Chondrocyte (in vitro differentiated cells): ENCODE results near the gene BRINP2. TPM values are rescaled to one million over a fixed set of nuclear protein-coding genes. Genes with fewer than 3 reads are reported as not detected.

Experiments
- DNase-seq: peaks from one replicate; pipeline ENCODE4 v3.0.0; 2021; ENCODE audit warnings: mixed read lengths, low spot score
- H3K27ac Mint-ChIP-seq: one replicate; pipeline ENCODE4 v1.8.0; 2021; ENCODE audit warnings: mild to moderate bottlenecking, moderate library complexity, mixed read lengths; ENCODE audit not compliant: unreplicated experiment
- H3K27me3 Mint-ChIP-seq: 2 replicates; pipeline ENCODE4 v1.8.0; 2021; ENCODE audit warnings: low read depth, mixed read lengths
- H3K36me3 Mint-ChIP-seq: 2 replicates; pipeline ENCODE4 v1.8.0; 2021; ENCODE audit warnings: low read depth, mixed read lengths
- H3K4me1 Mint-ChIP-seq: 2 replicates; pipeline ENCODE4 v1.8.0; 2021; ENCODE audit warnings: low read depth, mild to moderate bottlenecking, mixed read lengths
- H3K4me3 Mint-ChIP-seq: one replicate; pipeline ENCODE4 v1.8.0; 2021; ENCODE audit warnings: mild to moderate bottlenecking, moderate library complexity, mixed read lengths; ENCODE audit not compliant: unreplicated experiment
- H3K9me3 Mint-ChIP-seq: 2 replicates; pipeline ENCODE4 v1.8.0; 2021; ENCODE audit warnings: low read depth, mixed read lengths
- total RNA-seq: library from RNA; stranded (reverse); gene quantifications from 3 replicates; pipeline ENCODE4 v1.2.1, GENCODE V29; 2021
- TF ChIP-seq, protein P1 (sequence below): fragments of 200-600 bp; sonication (generic); IDR thresholded peaks from 2 replicates; pipeline ENCODE4 v1.5.0; 2021; ENCODE audit warnings: antibody characterized with exemption, mild to moderate bottlenecking, moderate library complexity

BRINP2 gene
- total RNA-seq, 1 donor from 2014 or later: not detected

DNA sequence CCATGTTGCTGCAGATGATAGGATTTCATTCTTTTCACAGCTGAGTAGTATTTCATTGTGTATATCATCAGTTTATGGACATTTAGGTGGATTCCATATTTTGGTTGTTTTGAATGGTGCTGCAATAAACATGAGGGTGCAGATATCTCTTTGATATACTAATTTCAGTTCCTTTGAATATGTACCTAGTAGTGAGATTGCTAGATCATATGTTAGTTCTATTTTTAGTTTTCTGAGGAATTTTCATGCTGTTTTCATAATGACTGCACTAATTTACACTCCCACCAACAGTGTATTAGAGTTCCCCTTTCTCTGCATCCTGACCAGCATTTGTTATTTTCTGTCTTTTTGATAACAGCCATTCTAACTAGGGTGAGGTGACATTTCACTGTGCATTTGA is 82.1 kb downstream of the BRINP2 start:
- H3K27me3 Mint-ChIP-seq: peaks cover 26% of the 10 kb centered on the region
- H3K36me3 Mint-ChIP-seq: no peaks in the 10 kb centered on the region
- no peak for DNase-seq
- H3K27ac Mint-ChIP-seq: no peak overlapping the region
- TF ChIP-seq, protein P1, sequence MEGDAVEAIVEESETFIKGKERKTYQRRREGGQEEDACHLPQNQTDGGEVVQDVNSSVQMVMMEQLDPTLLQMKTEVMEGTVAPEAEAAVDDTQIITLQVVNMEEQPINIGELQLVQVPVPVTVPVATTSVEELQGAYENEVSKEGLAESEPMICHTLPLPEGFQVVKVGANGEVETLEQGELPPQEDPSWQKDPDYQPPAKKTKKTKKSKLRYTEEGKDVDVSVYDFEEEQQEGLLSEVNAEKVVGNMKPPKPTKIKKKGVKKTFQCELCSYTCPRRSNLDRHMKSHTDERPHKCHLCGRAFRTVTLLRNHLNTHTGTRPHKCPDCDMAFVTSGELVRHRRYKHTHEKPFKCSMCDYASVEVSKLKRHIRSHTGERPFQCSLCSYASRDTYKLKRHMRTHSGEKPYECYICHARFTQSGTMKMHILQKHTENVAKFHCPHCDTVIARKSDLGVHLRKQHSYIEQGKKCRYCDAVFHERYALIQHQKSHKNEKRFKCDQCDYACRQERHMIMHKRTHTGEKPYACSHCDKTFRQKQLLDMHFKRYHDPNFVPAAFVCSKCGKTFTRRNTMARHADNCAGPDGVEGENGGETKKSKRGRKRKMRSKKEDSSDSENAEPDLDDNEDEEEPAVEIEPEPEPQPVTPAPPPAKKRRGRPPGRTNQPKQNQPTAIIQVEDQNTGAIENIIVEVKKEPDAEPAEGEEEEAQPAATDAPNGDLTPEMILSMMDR: no peak
- no peak overlapping the region for H3K4me3 Mint-ChIP-seq
- peaks cover 13% of the 10 kb centered on the region for H3K4me1 Mint-ChIP-seq
- H3K9me3 Mint-ChIP-seq: no peaks in the 10 kb centered on the region

DNA sequence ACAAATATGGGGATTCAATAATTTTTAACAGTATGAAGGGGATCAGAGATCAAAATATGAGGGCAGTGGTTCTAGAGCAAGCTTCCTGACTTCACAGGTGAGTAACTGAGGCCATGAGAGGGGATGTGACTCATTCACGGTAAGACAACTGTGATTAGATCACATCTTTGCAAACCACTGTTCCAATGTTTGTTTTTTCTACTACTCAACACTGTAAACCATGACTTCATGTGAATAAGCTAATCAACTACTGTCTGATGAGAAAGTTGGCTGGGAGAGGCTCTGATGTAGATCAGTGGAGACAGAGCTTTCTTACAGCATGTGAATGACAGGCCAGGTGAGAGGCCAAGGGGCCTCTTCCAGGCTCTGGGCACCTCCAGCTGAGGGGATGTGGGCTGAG is 84.7 kb downstream of the BRINP2 start:
- Mint-ChIP-seq H3K9me3 (no peaks in the 10 kb centered on the region), H3K36me3 (no peaks in the 10 kb centered on the region), H3K27ac (no peak overlapping the region), H3K27me3 (peaks cover 29% of the 10 kb centered on the region), H3K4me1 (peaks cover 12% of the 10 kb centered on the region), H3K4me3 (no peak overlapping the region)
- DNase-seq: no peak
- TF ChIP-seq, protein P1: no peak

GRCh38 chr1:177256153-177257075 is 85.7 kb downstream of the BRINP2 start:
- DNase-seq: no peak
- Mint-ChIP-seq H3K4me1 (peaks cover 12% of the 10 kb centered on the region), H3K36me3 (no peaks in the 10 kb centered on the region), H3K27me3 (peaks cover 27% of the 10 kb centered on the region), H3K4me3 (no peak overlapping the region), H3K9me3 (no peaks in the 10 kb centered on the region), H3K27ac (no peak overlapping the region)
- TF ChIP-seq, protein P1: peak; percentile 78

DNA sequence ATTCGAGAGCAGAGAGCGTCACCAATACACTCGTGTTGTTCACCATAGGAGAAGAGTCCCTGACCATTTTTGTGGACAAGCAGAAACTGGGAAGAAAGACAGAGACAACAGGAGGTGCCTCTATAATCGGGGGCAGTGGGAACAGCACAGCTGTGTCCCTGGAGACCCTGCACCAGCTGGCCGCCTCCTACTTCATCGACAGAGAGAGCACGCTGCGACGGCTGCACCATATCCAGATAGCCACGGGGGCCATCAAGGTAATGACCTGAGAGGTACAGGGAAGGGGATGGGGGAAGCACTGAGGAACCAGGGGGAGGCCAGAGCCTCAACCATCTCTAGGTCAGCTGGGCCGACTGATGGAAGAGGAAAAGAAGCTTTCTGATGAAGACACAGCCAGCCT is 86.4 kb downstream of the BRINP2 start:
- Mint-ChIP-seq H3K27me3 (peaks cover 27% of the 10 kb centered on the region), H3K4me1 (peaks cover 12% of the 10 kb centered on the region), H3K36me3 (no peaks in the 10 kb centered on the region), H3K9me3 (no peaks in the 10 kb centered on the region), H3K27ac (no peak overlapping the region), H3K4me3 (no peak overlapping the region)
- TF ChIP-seq, protein P1: no peak
- no peak for DNase-seq

DNA sequence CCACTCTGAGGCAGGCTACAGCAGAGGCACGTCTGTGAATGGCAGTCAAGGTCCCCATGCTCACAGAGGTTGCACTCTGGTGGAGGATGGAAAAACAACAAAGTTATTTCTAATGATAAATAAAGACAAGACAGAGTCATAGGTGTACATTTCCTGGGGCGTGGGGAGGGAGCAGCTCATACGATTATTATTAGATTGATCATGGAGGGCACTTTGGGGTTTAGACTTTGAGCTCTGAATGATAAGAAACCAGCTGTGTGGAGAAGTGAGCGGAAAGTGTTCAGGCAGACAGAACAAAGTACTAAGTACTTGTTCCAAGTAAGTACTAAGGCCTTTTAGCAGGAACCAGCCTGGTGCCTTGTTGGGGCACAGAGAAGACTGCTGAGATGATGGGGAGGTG is 86.8 kb downstream of the BRINP2 start:
- Mint-ChIP-seq H3K4me3 (no peak overlapping the region), H3K36me3 (no peaks in the 10 kb centered on the region), H3K9me3 (no peaks in the 10 kb centered on the region), H3K27ac (no peak overlapping the region), H3K4me1 (peaks cover 12% of the 10 kb centered on the region), H3K27me3 (peaks cover 26% of the 10 kb centered on the region)
- DNase-seq: no peak
- TF ChIP-seq, protein P1: no peak
